ENCODE results near the gene RECQL. TPM values are rescaled to one million over a fixed set of nuclear protein-coding genes. Genes with fewer than 3 reads are reported as not detected.

RECQL gene
- total RNA-seq, 1 experiment from 2014 or later = 32.1 TPM

DNA sequence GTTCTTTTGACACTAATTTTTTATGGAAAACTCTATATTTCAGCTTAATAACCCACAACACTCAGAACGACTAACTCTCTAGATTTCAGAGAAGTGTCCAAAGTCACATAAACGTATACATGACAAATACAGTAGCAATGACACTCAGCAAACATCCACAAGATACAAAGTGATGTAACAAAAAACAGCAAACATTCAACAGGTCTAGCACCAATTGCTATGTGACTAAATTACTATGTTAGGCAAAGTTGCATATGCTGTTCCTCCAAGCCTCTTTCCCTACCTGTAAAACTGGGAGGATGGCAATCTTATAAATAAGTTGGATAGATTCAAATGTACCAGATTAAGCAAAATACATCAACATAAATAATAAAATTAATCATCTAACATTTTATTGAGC is 1.7 kb downstream of the RECQL start:
- no peaks in the 10 kb centered on the region for H3K9me3 Mint-ChIP-seq (ENCODE audit: low read depth, unreplicated experiment)
- no TSS peak for BruUV-seq (replicated peaks)
- peaks cover 5% of the 10 kb centered on the region for H3K36me3 Mint-ChIP-seq (ENCODE audit: insufficient read depth, unreplicated experiment)
- no peaks in the 10 kb centered on the region for H3K27me3 Mint-ChIP-seq (ENCODE audit: unreplicated experiment)
- H3K4me3 Mint-ChIP-seq (ENCODE audit: low read depth, unreplicated experiment) = no peak overlapping the region
- H3K4me1 Mint-ChIP-seq (ENCODE audit: low read depth, unreplicated experiment) = peaks cover 9% of the 10 kb centered on the region
- intact Hi-C loops (cut with micrococcal nuclease; ENCODE audit: unreplicated experiment) = loop anchor here (1.0 to 10.0 kb wide), 3 partner anchors 28 to 185 kb away; partner anchors contain the start of gene PYROXD1
- H3K27ac Mint-ChIP-seq (ENCODE audit: unreplicated experiment) = no peak overlapping the region
- DNase-seq = no peak
- CTCF ChIA-PET = no interaction called here
- no peak for TF ChIP-seq CTCF (IDR thresholded peaks at IDR 0.05; ENCODE audit: unreplicated experiment)

DNA sequence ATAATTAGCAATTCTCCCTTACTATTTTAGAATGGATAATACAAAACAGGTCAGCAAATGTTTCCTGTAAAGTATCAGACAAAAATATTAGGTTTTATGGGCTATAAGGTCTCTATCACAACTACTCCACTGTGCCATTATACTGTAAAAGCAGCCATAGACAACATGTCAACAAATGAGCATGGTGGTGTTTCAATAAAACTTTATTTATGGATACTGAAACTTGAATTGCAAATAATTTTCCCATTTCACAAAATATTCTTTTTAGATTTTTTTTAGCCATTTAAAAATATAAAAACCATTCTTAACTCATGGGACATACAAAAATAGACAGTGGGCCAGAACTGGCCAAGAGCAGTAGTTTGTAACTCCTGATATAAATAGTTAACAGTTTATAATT is 15.4 kb downstream of the RECQL start:
- CTCF ChIA-PET = interaction anchor here (0.6 kb wide), 1 partner anchor 50 kb away, joined by 3 read pairs; no protein-coding TSS in a partner anchor
- TF ChIP-seq CTCF (IDR thresholded peaks at IDR 0.05; ENCODE audit: unreplicated experiment) = no peak
- Mint-ChIP-seq H3K27me3 (ENCODE audit: unreplicated experiment) (no peaks in the 10 kb centered on the region), H3K4me1 (ENCODE audit: low read depth, unreplicated experiment) (no peaks in the 10 kb centered on the region), H3K36me3 (ENCODE audit: insufficient read depth, unreplicated experiment) (no peaks in the 10 kb centered on the region), H3K9me3 (ENCODE audit: low read depth, unreplicated experiment) (no peaks in the 10 kb centered on the region), H3K27ac (ENCODE audit: unreplicated experiment) (no peak overlapping the region), H3K4me3 (ENCODE audit: low read depth, unreplicated experiment) (no peak overlapping the region)
- intact Hi-C loops (cut with micrococcal nuclease; ENCODE audit: unreplicated experiment) = no loop called here
- BruUV-seq (replicated peaks) = no TSS peak
- DNase-seq = no peak

- Mint-ChIP-seq H3K4me3 (ENCODE audit: low read depth, unreplicated experiment) (no peak overlapping the region), H3K27me3 (ENCODE audit: unreplicated experiment) (no peaks in the 10 kb centered on the region), H3K27ac (ENCODE audit: unreplicated experiment) (no peak overlapping the region), H3K4me1 (ENCODE audit: low read depth, unreplicated experiment) (no peaks in the 10 kb centered on the region), H3K9me3 (ENCODE audit: low read depth, unreplicated experiment) (no peaks in the 10 kb centered on the region), H3K36me3 (ENCODE audit: insufficient read depth, unreplicated experiment) (no peaks in the 10 kb centered on the region)
- no peak for TF ChIP-seq CTCF (IDR thresholded peaks at IDR 0.05; ENCODE audit: unreplicated experiment)
- DNase-seq = no peak
- CTCF ChIA-PET = no interaction called here
- no TSS peak for BruUV-seq (replicated peaks)
- intact Hi-C loops (cut with micrococcal nuclease; ENCODE audit: unreplicated experiment) = no loop called here
Measured at GRCh38 chr12:21483531-21483930, 17.9 kb downstream of the RECQL start.

DNA sequence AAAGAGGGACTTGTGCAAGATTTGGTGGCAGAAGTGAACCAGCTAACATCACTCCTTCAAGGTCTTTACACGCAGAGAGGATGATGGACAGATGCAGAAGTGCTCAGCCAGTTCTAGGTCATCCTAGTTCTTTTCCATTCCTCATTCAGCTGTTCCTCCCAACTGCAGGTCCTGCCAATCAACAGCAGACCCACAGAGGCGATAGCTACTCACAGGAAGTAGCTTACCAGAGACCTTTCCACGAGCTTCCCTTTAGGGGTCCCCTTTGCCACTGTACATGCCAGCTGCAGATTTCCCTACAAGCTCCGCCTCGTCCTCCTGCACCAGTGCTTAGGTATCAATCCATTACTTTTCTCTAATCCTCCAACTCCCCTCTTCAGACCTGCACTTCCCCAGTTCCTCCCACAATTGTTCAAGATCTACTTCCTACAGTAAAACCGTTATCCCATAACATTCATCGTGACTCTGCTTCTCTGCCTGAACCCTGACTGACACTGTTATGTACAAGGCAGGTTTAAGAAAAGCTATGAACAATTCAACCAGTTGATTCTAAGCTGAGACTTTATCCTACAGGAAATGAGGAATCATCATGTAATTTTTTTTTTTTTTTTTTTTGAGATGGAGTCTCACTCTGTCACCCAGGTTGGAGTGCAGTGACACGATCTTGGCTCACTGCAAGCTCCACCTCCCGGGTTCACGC is 22.5 kb downstream of the RECQL start:
- intact Hi-C loops (cut with micrococcal nuclease; ENCODE audit: unreplicated experiment) = no loop called here
- no peak overlapping the region for H3K27ac Mint-ChIP-seq (ENCODE audit: unreplicated experiment)
- no peaks in the 10 kb centered on the region for H3K36me3 Mint-ChIP-seq (ENCODE audit: insufficient read depth, unreplicated experiment)
- H3K4me3 Mint-ChIP-seq (ENCODE audit: low read depth, unreplicated experiment) = no peak overlapping the region
- H3K27me3 Mint-ChIP-seq (ENCODE audit: unreplicated experiment) = no peaks in the 10 kb centered on the region
- H3K9me3 Mint-ChIP-seq (ENCODE audit: low read depth, unreplicated experiment) = no peaks in the 10 kb centered on the region
- H3K4me1 Mint-ChIP-seq (ENCODE audit: low read depth, unreplicated experiment) = no peaks in the 10 kb centered on the region
- no peak for DNase-seq
- no TSS peak for BruUV-seq (replicated peaks)
- TF ChIP-seq CTCF (IDR thresholded peaks at IDR 0.05; ENCODE audit: unreplicated experiment) = no peak
- CTCF ChIA-PET = no interaction called here
